ENCODE results near the gene NDUFA8.
A peak's percentile ranks its signal among the peaks of the same experiment; 100 is the strongest.

The NDUFA8 gene

GRCh38 chr9:122134822-122135528 lies 24.6 kb downstream of the NDUFA8 start:
- no peaks in the 10 kb centered on the region for H3K36me3 Mint-ChIP-seq (ENCODE audit: low read depth)
- no peaks in the 10 kb centered on the region for H3K4me1 Mint-ChIP-seq (ENCODE audit: low read depth)
- H3K27ac Mint-ChIP-seq = no peak overlapping the region
- no peaks in the 10 kb centered on the region for H3K9me3 Mint-ChIP-seq
- no peak overlapping the region for H3K4me3 Mint-ChIP-seq
- no peak for DNase-seq
- H3K27me3 Mint-ChIP-seq = peaks cover 6% of the 10 kb centered on the region

GRCh38 chr9:122133984-122134535 lies 25.5 kb downstream of the NDUFA8 start:
- Mint-ChIP-seq H3K4me1 (ENCODE audit: low read depth) (no peaks in the 10 kb centered on the region), H3K27me3 (peaks cover 10% of the 10 kb centered on the region), H3K4me3 (no peak overlapping the region), H3K36me3 (ENCODE audit: low read depth) (no peaks in the 10 kb centered on the region), H3K27ac (no peak overlapping the region), H3K9me3 (no peaks in the 10 kb centered on the region)
- no peak for DNase-seq

- no peak overlapping the region for H3K27ac Mint-ChIP-seq
- H3K4me3 Mint-ChIP-seq = no peak overlapping the region
- H3K36me3 Mint-ChIP-seq (ENCODE audit: low read depth) = no peaks in the 10 kb centered on the region
- H3K9me3 Mint-ChIP-seq = no peaks in the 10 kb centered on the region
- H3K27me3 Mint-ChIP-seq = peaks cover 10% of the 10 kb centered on the region
- no peak for DNase-seq
- no peaks in the 10 kb centered on the region for H3K4me1 Mint-ChIP-seq (ENCODE audit: low read depth)
These were observed 26.2 kb downstream of the NDUFA8 start for GRCh38 chr9:122133263-122133983.

- H3K4me1 Mint-ChIP-seq (ENCODE audit: low read depth) = peaks cover under 1% of the 10 kb centered on the region
- no peak overlapping the region for H3K27ac Mint-ChIP-seq
- H3K4me3 Mint-ChIP-seq = no peak overlapping the region
- no peak for DNase-seq
- H3K36me3 Mint-ChIP-seq (ENCODE audit: low read depth) = no peaks in the 10 kb centered on the region
- H3K9me3 Mint-ChIP-seq = no peaks in the 10 kb centered on the region
- H3K27me3 Mint-ChIP-seq = peaks cover 14% of the 10 kb centered on the region
These were observed 27.0 kb downstream of the NDUFA8 start for GRCh38 chr9:122132539-122132938.

GRCh38 chr9:122131401-122132001 lies 28.1 kb downstream of the NDUFA8 start:
- Mint-ChIP-seq H3K4me1 (ENCODE audit: low read depth) (peaks cover 6% of the 10 kb centered on the region), H3K27me3 (peaks cover 22% of the 10 kb centered on the region), H3K27ac (no peak overlapping the region), H3K9me3 (no peaks in the 10 kb centered on the region), H3K36me3 (ENCODE audit: low read depth) (no peaks in the 10 kb centered on the region), H3K4me3 (no peak overlapping the region)
- DNase-seq = no peak

- H3K27ac Mint-ChIP-seq = no peak overlapping the region
- peaks cover 12% of the 10 kb centered on the region for H3K4me1 Mint-ChIP-seq (ENCODE audit: low read depth)
- H3K4me3 Mint-ChIP-seq = no peak overlapping the region
- H3K9me3 Mint-ChIP-seq = no peaks in the 10 kb centered on the region
- H3K36me3 Mint-ChIP-seq (ENCODE audit: low read depth) = no peaks in the 10 kb centered on the region
- peaks cover 29% of the 10 kb centered on the region for H3K27me3 Mint-ChIP-seq
- DNase-seq = no peak
These were observed 28.7 kb downstream of the NDUFA8 start for GRCh38 chr9:122130837-122131236.

- Mint-ChIP-seq H3K36me3 (ENCODE audit: low read depth) (no peaks in the 10 kb centered on the region), H3K4me3 (no peak overlapping the region), H3K27me3 (peaks cover 38% of the 10 kb centered on the region), H3K4me1 (ENCODE audit: low read depth) (peaks cover 18% of the 10 kb centered on the region), H3K27ac (no peak overlapping the region), H3K9me3 (no peaks in the 10 kb centered on the region)
- no peak for DNase-seq
These were observed 29.6 kb downstream of the NDUFA8 start for GRCh38 chr9:122129969-122130368.

- no peaks in the 10 kb centered on the region for H3K36me3 Mint-ChIP-seq (ENCODE audit: low read depth)
- DNase-seq = no peak
- H3K27ac Mint-ChIP-seq = no peak overlapping the region
These were observed 30.6 kb downstream of the NDUFA8 start for GRCh38 chr9:122128969-122129343.

GRCh38 chr9:122128007-122128968 lies 31.3 kb downstream of the NDUFA8 start:
- Mint-ChIP-seq H3K27me3 (peaks cover 51% of the 10 kb centered on the region), H3K4me3 (no peak overlapping the region), H3K27ac (no peak overlapping the region), H3K9me3 (no peaks in the 10 kb centered on the region), H3K4me1 (ENCODE audit: low read depth) (peaks cover 19% of the 10 kb centered on the region), H3K36me3 (ENCODE audit: low read depth) (no peaks in the 10 kb centered on the region)
- no peak for DNase-seq

More at GRCh38 chr9:122128969-122129343, 30.6 kb downstream of the NDUFA8 start:
- H3K9me3 Mint-ChIP-seq = no peaks in the 10 kb centered on the region
- H3K27me3 Mint-ChIP-seq = peaks cover 48% of the 10 kb centered on the region
- no peak overlapping the region for H3K4me3 Mint-ChIP-seq
- H3K4me1 Mint-ChIP-seq (ENCODE audit: low read depth) = peaks cover 19% of the 10 kb centered on the region

- peaks cover 23% of the 10 kb centered on the region for H3K4me1 Mint-ChIP-seq (ENCODE audit: low read depth)
- no peak overlapping the region for H3K27ac Mint-ChIP-seq
- peak; percentile 38 for DNase-seq
- H3K9me3 Mint-ChIP-seq = no peaks in the 10 kb centered on the region
- H3K36me3 Mint-ChIP-seq (ENCODE audit: low read depth) = no peaks in the 10 kb centered on the region
- H3K4me3 Mint-ChIP-seq = no peak overlapping the region
- peaks cover 54% of the 10 kb centered on the region for H3K27me3 Mint-ChIP-seq
These were observed 32.2 kb downstream of the NDUFA8 start for GRCh38 chr9:122127396-122127798.

- Mint-ChIP-seq H3K27me3 (peaks cover 54% of the 10 kb centered on the region), H3K9me3 (no peaks in the 10 kb centered on the region), H3K27ac (no peak overlapping the region), H3K4me1 (ENCODE audit: low read depth) (peaks cover 23% of the 10 kb centered on the region), H3K36me3 (ENCODE audit: low read depth) (no peaks in the 10 kb centered on the region), H3K4me3 (peak overlapping the region; percentile 64)
- peak; percentile 41 for DNase-seq
These were observed 33.0 kb downstream of the NDUFA8 start for GRCh38 chr9:122126331-122127261.

- peaks cover 48% of the 10 kb centered on the region for H3K27me3 Mint-ChIP-seq
- no peak overlapping the region for H3K27ac Mint-ChIP-seq
- DNase-seq = no peak
- H3K36me3 Mint-ChIP-seq (ENCODE audit: low read depth) = no peaks in the 10 kb centered on the region
- H3K4me1 Mint-ChIP-seq (ENCODE audit: low read depth) = peaks cover 23% of the 10 kb centered on the region
- peak overlapping the region; percentile 64 for H3K4me3 Mint-ChIP-seq
- H3K9me3 Mint-ChIP-seq = no peaks in the 10 kb centered on the region
These were observed 33.9 kb downstream of the NDUFA8 start for GRCh38 chr9:122125509-122126330.
